VCaP (cell line): ENCODE results near the gene ZNF362.

ENCODE experiments used
- H3K27ac ChIP-seq: fragments of 450-650 bp; 2 replicates; pipeline ENCODE4 v1.5.1; 2017
- CTCF ChIP-seq: fragments of 450-650 bp; conservative IDR thresholded peaks from 2 replicates; pipeline ENCODE4 v1.5.1; 2017; ENCODE audit warnings: mild to moderate bottlenecking, moderate library complexity

ZNF362 gene

GRCh38 chr1:33330906-33331305 is 74.6 kb downstream of the ZNF362 start:
- no peak for TF ChIP-seq CTCF
- peak overlapping the region; percentile 79 for H3K27ac ChIP-seq

- TF ChIP-seq CTCF, result no peak
- peak overlapping the region; percentile 79 for H3K27ac ChIP-seq
Observed at GRCh38 chr1:33331444-33332356, 75.4 kb downstream of the ZNF362 start.

- H3K27ac ChIP-seq, result peak overlapping the region; percentile 79; the same call in 1 of the 2 replicates
- no peak for TF ChIP-seq CTCF
Observed at GRCh38 chr1:33332357-33332789, 76.1 kb downstream of the ZNF362 start.

- H3K27ac ChIP-seq, result peak overlapping the region; percentile 79; the same call in 1 of the 2 replicates
- no peak for TF ChIP-seq CTCF
Observed at GRCh38 chr1:33332881-33333280, 76.6 kb downstream of the ZNF362 start.

- H3K27ac ChIP-seq, result no peak overlapping the region
- TF ChIP-seq CTCF, result no peak
Observed at GRCh38 chr1:33334081-33334552, 77.8 kb downstream of the ZNF362 start.

- H3K27ac ChIP-seq, result no peak overlapping the region
Observed at GRCh38 chr1:33335020-33335419, 78.7 kb downstream of the ZNF362 start.

More at GRCh38 chr1:33335020-33335419, 78.7 kb downstream of the ZNF362 start:
- no peak for TF ChIP-seq CTCF
